DOHH2 (cell line): ENCODE measurements around the gene GPR152.

Experiments
- EZH2phosphoT487 ChIP-seq: fragments of 200-600 bp; sonication (generic); IDR thresholded peaks from 2 replicates; pipeline ENCODE4 v1.6.1; 2017; ENCODE audit warnings: borderline replicate concordance, mild to moderate bottlenecking, antibody characterized with exemption, low read length, moderate library complexity, mixed read lengths
- TF ChIP-seq, protein P1 (sequence below): fragments of 200-600 bp; sonication (generic); IDR thresholded peaks from one replicate; pipeline ENCODE4 v1.5.1; 2014; ENCODE audit warnings: antibody characterized with exemption, mild to moderate bottlenecking, low read depth, low read length; ENCODE audit not compliant: poor library complexity, severe bottlenecking

DNA sequence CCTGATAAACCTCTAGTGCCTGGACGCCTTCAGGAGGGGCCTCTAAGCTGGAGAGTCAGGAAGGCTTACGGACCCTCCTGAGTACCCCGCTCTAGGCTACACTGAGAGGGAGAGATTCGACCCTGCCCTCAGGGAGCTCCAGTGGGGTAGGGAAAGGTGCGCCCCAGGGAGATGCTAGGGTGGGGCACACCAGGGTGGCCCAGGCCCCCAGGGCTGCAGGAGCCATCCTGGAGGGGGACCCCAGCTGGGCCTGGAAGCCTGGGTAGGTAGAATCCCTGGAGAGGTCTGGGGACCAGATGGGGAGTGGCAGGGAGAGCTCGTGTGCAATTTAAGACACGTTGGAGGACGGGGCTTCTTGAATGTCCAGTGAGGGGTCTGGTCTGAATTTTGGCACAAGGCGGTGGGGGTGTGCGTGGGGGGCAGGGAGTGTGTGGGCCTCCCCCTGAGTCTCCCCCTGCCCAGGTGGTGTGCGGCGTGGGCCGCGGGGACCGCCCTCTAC, 32.3 kb downstream of the GPR152 start:
- TF ChIP-seq, protein P1, sequence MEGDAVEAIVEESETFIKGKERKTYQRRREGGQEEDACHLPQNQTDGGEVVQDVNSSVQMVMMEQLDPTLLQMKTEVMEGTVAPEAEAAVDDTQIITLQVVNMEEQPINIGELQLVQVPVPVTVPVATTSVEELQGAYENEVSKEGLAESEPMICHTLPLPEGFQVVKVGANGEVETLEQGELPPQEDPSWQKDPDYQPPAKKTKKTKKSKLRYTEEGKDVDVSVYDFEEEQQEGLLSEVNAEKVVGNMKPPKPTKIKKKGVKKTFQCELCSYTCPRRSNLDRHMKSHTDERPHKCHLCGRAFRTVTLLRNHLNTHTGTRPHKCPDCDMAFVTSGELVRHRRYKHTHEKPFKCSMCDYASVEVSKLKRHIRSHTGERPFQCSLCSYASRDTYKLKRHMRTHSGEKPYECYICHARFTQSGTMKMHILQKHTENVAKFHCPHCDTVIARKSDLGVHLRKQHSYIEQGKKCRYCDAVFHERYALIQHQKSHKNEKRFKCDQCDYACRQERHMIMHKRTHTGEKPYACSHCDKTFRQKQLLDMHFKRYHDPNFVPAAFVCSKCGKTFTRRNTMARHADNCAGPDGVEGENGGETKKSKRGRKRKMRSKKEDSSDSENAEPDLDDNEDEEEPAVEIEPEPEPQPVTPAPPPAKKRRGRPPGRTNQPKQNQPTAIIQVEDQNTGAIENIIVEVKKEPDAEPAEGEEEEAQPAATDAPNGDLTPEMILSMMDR: no peak
- no peak for TF ChIP-seq EZH2phosphoT487
